Neural crest cell (in vitro differentiated cells): ENCODE data around the gene CDK3. TPM values are rescaled to one million over a fixed set of nuclear protein-coding genes. Genes with fewer than 3 reads are reported as not detected.

Experiments
- DNase-seq: peaks from one replicate; pipeline ENCODE4 v3.0.0; 2021; ENCODE audit warnings: low read depth, mixed read lengths, low spot score
- H3K27ac Mint-ChIP-seq: one replicate; pipeline ENCODE4 v1.8.0; 2021; ENCODE audit warnings: mild to moderate bottlenecking, mixed read lengths; ENCODE audit not compliant: unreplicated experiment
- H3K27me3 Mint-ChIP-seq: 2 replicates; pipeline ENCODE4 v1.8.0; 2021; ENCODE audit warnings: low read depth, mild to moderate bottlenecking, mixed read lengths
- H3K36me3 Mint-ChIP-seq: 2 replicates; pipeline ENCODE4 v1.8.0; 2021; ENCODE audit warnings: low read depth, mild to moderate bottlenecking, mixed read lengths
- H3K4me1 Mint-ChIP-seq: 2 replicates; pipeline ENCODE4 v1.8.0; 2021; ENCODE audit warnings: mixed read lengths
- H3K4me3 Mint-ChIP-seq: one replicate; pipeline ENCODE4 v1.8.0; 2021; ENCODE audit warnings: mild to moderate bottlenecking, mixed read lengths
- H3K9me3 Mint-ChIP-seq: 2 replicates; pipeline ENCODE4 v1.8.0; 2021; ENCODE audit warnings: mixed read lengths
- CTCF ChIP-seq: fragments of 200-600 bp; sonication (generic); conservative IDR thresholded peaks from 2 replicates; pipeline ENCODE4 v1.5.0; 2021; ENCODE audit warnings: antibody characterized with exemption, mild to moderate bottlenecking
- total RNA-seq: library from RNA; stranded (reverse); gene quantifications from 2 replicates; pipeline ENCODE4 v1.2.1, GENCODE V29; 2021

Gene CDK3
- total RNA-seq, 1 donor from 2014 or later = 7.9 TPM

- Mint-ChIP-seq H3K27me3 (no peaks in the 10 kb centered on the region), H3K9me3 (no peaks in the 10 kb centered on the region), H3K36me3 (no peaks in the 10 kb centered on the region), H3K4me3 (no peak overlapping the region), H3K27ac (peak overlapping the region; percentile 84), H3K4me1 (no peaks in the 10 kb centered on the region)
- DNase-seq = peak; percentile 84
- peak; percentile 87 for TF ChIP-seq CTCF
Observed at GRCh38 chr17:76005263-76006149, 4.9 kb downstream of the CDK3 start.

- Mint-ChIP-seq H3K4me3 (no peak overlapping the region), H3K27me3 (no peaks in the 10 kb centered on the region), H3K36me3 (no peaks in the 10 kb centered on the region), H3K4me1 (no peaks in the 10 kb centered on the region), H3K27ac (no peak overlapping the region), H3K9me3 (no peaks in the 10 kb centered on the region)
- TF ChIP-seq CTCF = no peak
- DNase-seq = no peak
Observed at GRCh38 chr17:76007131-76007849, 6.6 kb downstream of the CDK3 start.

- Mint-ChIP-seq H3K27me3 (no peaks in the 10 kb centered on the region), H3K36me3 (no peaks in the 10 kb centered on the region), H3K4me3 (no peak overlapping the region), H3K9me3 (no peaks in the 10 kb centered on the region), H3K4me1 (no peaks in the 10 kb centered on the region), H3K27ac (peak overlapping the region; percentile 67)
- no peak for TF ChIP-seq CTCF
- no peak for DNase-seq
Observed at GRCh38 chr17:76007850-76008165, 7.2 kb downstream of the CDK3 start.

- peak overlapping the region; percentile 67 for H3K27ac Mint-ChIP-seq
- no peak overlapping the region for H3K4me3 Mint-ChIP-seq
- H3K4me1 Mint-ChIP-seq = no peaks in the 10 kb centered on the region
- no peak for DNase-seq
- H3K9me3 Mint-ChIP-seq = no peaks in the 10 kb centered on the region
- H3K27me3 Mint-ChIP-seq = no peaks in the 10 kb centered on the region
- no peaks in the 10 kb centered on the region for H3K36me3 Mint-ChIP-seq
- no peak for TF ChIP-seq CTCF
Observed at GRCh38 chr17:76008208-76008607, 7.6 kb downstream of the CDK3 start.

GRCh38 chr17:76008630-76009425, 8.2 kb downstream of the CDK3 start:
- no peak for TF ChIP-seq CTCF
- no peaks in the 10 kb centered on the region for H3K4me1 Mint-ChIP-seq
- H3K4me3 Mint-ChIP-seq = no peak overlapping the region
- H3K27ac Mint-ChIP-seq = no peak overlapping the region
- no peaks in the 10 kb centered on the region for H3K36me3 Mint-ChIP-seq
- no peaks in the 10 kb centered on the region for H3K9me3 Mint-ChIP-seq
- DNase-seq = no peak
- H3K27me3 Mint-ChIP-seq = no peaks in the 10 kb centered on the region
